HL-60 (cell line): Measurements from ENCODE around the gene MAN2B1.

Experiments
- DNase-seq, 2 experiments: peaks; one replicate each; pipeline ENCODE4 v3.0.0-alpha.2; 2010 to 2020; ENCODE audit warnings: low read depth in 1 of 2, low spot score in 1 of 2
- H3K27ac ChIP-seq: fragments of 250-450 bp; sonication (Bioruptor Pico); replicated peaks from 2 replicates; pipeline ENCODE4 v1.5.1; 2020; ENCODE audit warnings: mild to moderate bottlenecking, moderate library complexity
- H3K27me3 ChIP-seq: fragments of 250-450 bp; sonication (Bioruptor Pico); 2 replicates; pipeline ENCODE4 v1.5.1; 2021; ENCODE audit warnings: mild to moderate bottlenecking, moderate library complexity; ENCODE audit not compliant: insufficient read depth, poor library complexity, severe bottlenecking
- H3K4me3 ChIP-seq: replicated peaks from 2 replicates; pipeline ENCODE4 v1.5.1; 2011; ENCODE audit warnings: mild to moderate bottlenecking, control low read depth, low read length; ENCODE audit not compliant: insufficient read depth
- GABPA ChIP-seq: IDR thresholded peaks from 2 replicates; pipeline ENCODE4 v1.6.1; 2012; ENCODE audit warnings: low read depth
- POLR2AphosphoS5 ChIP-seq: IDR thresholded peaks from 2 replicates; pipeline ENCODE4 v1.6.1; 2012; ENCODE audit warnings: low read depth
- SPI1 ChIP-seq: IDR thresholded peaks from 2 replicates; pipeline ENCODE4 v1.6.1; 2012; ENCODE audit warnings: low read depth, mild to moderate bottlenecking, borderline replicate concordance
- TF ChIP-seq, protein P1 (sequence below): IDR thresholded peaks from one replicate; pipeline ENCODE4 v1.5.1; 2011; ENCODE audit warnings: low read length, control low read depth, inconsistent platforms; ENCODE audit not compliant: insufficient read depth
- TF ChIP-seq, protein P2 (sequence below): IDR thresholded peaks from 2 replicates; pipeline ENCODE4 v1.6.1; 2012; ENCODE audit warnings: low read depth; ENCODE audit not compliant: insufficient replicate concordance

Gene MAN2B1

DNA sequence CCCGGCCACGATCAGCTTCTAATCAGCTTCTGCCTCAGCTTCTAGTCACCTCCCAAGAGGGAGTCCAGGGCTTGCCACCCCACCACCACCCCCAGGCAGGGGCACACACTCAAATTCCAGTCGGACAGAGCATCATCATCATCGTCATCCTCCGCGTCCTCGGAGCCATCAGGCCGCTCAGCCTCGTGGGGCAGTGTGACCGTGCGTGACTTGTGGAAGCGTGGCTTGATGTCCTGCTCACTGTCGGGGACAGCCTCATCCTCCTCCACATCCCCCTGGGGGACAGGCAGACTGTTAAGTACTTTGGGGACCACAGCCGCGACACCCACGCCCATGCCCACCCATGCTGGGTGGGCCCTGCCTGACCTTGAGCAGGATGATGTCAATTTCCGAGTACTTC is 44.6 kb upstream of the MAN2B1 start:
- no peak overlapping the region for H3K27ac ChIP-seq

DNA sequence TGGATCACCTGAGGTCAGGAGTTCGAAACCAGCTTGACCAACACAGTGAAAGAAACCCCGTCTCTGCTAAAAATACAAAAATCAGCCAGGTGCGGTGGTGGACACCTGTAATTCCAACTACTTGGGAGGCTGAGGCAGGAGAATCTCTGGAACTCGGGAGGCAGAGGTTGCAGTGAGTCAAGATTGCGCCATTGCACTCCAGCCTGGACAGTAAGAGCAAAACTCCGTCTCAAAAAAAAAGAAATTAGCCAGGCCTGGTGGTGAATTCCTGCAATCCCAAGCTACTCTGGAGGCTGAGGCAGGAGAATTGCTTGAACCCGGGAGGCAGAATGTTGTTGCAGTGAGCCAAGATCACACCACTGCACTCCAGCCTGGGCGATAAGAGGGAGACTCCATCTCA is 42.1 kb upstream of the MAN2B1 start:
- DNase-seq = no peak
- TF ChIP-seq POLR2AphosphoS5 (no peak), SPI1 (no peak), GABPA (no peak)
- TF ChIP-seq, protein P1, sequence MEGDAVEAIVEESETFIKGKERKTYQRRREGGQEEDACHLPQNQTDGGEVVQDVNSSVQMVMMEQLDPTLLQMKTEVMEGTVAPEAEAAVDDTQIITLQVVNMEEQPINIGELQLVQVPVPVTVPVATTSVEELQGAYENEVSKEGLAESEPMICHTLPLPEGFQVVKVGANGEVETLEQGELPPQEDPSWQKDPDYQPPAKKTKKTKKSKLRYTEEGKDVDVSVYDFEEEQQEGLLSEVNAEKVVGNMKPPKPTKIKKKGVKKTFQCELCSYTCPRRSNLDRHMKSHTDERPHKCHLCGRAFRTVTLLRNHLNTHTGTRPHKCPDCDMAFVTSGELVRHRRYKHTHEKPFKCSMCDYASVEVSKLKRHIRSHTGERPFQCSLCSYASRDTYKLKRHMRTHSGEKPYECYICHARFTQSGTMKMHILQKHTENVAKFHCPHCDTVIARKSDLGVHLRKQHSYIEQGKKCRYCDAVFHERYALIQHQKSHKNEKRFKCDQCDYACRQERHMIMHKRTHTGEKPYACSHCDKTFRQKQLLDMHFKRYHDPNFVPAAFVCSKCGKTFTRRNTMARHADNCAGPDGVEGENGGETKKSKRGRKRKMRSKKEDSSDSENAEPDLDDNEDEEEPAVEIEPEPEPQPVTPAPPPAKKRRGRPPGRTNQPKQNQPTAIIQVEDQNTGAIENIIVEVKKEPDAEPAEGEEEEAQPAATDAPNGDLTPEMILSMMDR = no peak
- TF ChIP-seq, protein P2, sequence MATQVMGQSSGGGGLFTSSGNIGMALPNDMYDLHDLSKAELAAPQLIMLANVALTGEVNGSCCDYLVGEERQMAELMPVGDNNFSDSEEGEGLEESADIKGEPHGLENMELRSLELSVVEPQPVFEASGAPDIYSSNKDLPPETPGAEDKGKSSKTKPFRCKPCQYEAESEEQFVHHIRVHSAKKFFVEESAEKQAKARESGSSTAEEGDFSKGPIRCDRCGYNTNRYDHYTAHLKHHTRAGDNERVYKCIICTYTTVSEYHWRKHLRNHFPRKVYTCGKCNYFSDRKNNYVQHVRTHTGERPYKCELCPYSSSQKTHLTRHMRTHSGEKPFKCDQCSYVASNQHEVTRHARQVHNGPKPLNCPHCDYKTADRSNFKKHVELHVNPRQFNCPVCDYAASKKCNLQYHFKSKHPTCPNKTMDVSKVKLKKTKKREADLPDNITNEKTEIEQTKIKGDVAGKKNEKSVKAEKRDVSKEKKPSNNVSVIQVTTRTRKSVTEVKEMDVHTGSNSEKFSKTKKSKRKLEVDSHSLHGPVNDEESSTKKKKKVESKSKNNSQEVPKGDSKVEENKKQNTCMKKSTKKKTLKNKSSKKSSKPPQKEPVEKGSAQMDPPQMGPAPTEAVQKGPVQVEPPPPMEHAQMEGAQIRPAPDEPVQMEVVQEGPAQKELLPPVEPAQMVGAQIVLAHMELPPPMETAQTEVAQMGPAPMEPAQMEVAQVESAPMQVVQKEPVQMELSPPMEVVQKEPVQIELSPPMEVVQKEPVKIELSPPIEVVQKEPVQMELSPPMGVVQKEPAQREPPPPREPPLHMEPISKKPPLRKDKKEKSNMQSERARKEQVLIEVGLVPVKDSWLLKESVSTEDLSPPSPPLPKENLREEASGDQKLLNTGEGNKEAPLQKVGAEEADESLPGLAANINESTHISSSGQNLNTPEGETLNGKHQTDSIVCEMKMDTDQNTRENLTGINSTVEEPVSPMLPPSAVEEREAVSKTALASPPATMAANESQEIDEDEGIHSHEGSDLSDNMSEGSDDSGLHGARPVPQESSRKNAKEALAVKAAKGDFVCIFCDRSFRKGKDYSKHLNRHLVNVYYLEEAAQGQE = no peak
- Histone ChIP-seq H3K27me3 (no peaks in the 10 kb centered on the region), H3K27ac (no peak overlapping the region), H3K4me3 (no peak overlapping the region)

More for the DNA sequence above, 44.6 kb upstream of the MAN2B1 start:
- TF ChIP-seq, protein P1 = no peak
- TF ChIP-seq SPI1 (no peak), GABPA (no peak), POLR2AphosphoS5 (no peak)
- TF ChIP-seq, protein P2 = no peak
- Histone ChIP-seq H3K27me3 (no peaks in the 10 kb centered on the region), H3K4me3 (no peak overlapping the region)
- DNase-seq = no peak

DNA sequence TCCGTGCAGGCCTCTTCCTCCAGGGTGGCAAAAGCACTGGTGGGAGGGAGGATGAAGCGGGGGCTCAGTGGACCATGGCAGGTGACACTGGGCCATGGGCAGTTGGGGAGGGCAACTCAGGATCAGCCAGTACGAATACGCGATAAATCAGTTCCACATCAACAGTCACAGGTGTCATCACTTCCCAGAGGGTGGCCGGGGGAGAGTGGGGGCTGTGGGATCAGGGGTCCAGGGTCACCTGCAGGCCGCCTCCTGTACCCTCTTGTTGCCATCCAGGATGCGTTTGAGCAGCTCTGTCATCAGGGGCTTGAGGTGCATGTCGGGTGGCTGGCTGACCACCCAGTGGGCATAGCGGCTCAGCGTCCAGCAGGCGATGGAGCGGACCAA is 39.8 kb upstream of the MAN2B1 start:
- no peak overlapping the region for H3K27ac ChIP-seq
- no peaks in the 10 kb centered on the region for H3K27me3 ChIP-seq
- H3K4me3 ChIP-seq = no peak overlapping the region
- no peak for DNase-seq
- TF ChIP-seq, protein P1 = no peak
- TF ChIP-seq POLR2AphosphoS5 = no peak
- TF ChIP-seq, protein P2 = no peak
- no peak for TF ChIP-seq GABPA
- TF ChIP-seq SPI1 = no peak
